ENCODE data around the gene SMYD3. TPM values are rescaled to one million over a fixed set of nuclear protein-coding genes. Genes with fewer than 3 reads are reported as not detected.

The SMYD3 gene
- total RNA-seq, 1 experiment from 2014 or later, result 29.6 TPM

DNA sequence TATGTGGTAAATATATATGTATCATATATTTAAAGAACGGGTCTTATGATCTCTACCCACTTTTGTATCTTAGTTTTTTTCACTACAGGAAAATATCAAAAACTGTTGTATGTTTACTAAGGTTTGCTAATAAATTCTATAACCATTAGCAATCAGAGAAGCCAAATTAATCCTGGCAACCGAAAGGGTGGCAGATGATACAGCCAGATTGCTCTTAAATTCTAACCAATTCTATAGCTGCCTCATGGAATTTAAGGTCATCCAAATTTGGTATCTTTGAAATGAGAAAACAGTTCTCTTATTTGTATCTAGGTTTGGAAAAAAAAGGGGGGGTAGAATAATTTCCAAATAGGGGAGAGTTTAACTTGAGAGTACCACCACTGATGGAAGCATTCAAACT lies 591.2 kb downstream of the SMYD3 start:
- no peaks in the 10 kb centered on the region for H3K9me3 ChIP-seq (ENCODE audit: insufficient read depth, low read depth)
- POLR2A ChIA-PET (ENCODE audit: unreplicated experiment), result no interaction called here
- H4K20me1 ChIP-seq (ENCODE audit: insufficient read depth), result no peaks in the 10 kb centered on the region
- H2AFZ ChIP-seq, result no peak overlapping the region
- intact Hi-C loops (cut with micrococcal nuclease; ENCODE audit: unreplicated experiment), result no loop called here
- no peak overlapping the region for H3K4me2 ChIP-seq
- no peaks in the 10 kb centered on the region for H3F3A ChIP-seq (ENCODE audit: insufficient read depth, low read depth)
- no peaks in the 10 kb centered on the region for H3K79me2 ChIP-seq (ENCODE audit: low read depth)
- CTCF ChIA-PET, result no interaction called here
- no peak overlapping the region for H3K4me3 ChIP-seq
- no peaks in the 10 kb centered on the region for H3K4me1 ChIP-seq (replicated peaks; ENCODE audit: insufficient read depth)
- H3K9me2 ChIP-seq (ENCODE audit: insufficient read depth), result no peaks in the 10 kb centered on the region
- TF ChIP-seq, protein P1, sequence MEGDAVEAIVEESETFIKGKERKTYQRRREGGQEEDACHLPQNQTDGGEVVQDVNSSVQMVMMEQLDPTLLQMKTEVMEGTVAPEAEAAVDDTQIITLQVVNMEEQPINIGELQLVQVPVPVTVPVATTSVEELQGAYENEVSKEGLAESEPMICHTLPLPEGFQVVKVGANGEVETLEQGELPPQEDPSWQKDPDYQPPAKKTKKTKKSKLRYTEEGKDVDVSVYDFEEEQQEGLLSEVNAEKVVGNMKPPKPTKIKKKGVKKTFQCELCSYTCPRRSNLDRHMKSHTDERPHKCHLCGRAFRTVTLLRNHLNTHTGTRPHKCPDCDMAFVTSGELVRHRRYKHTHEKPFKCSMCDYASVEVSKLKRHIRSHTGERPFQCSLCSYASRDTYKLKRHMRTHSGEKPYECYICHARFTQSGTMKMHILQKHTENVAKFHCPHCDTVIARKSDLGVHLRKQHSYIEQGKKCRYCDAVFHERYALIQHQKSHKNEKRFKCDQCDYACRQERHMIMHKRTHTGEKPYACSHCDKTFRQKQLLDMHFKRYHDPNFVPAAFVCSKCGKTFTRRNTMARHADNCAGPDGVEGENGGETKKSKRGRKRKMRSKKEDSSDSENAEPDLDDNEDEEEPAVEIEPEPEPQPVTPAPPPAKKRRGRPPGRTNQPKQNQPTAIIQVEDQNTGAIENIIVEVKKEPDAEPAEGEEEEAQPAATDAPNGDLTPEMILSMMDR (conservative IDR thresholded peaks at IDR 0.05), result no peak
- TF ChIP-seq EZH2 (IDR thresholded peaks at IDR 0.05; ENCODE audit: low read depth), result no peak
- no TSS peak for BruUV-seq (replicated peaks)
- DNase-seq, result no peak
- no peaks in the 10 kb centered on the region for H3K27me3 ChIP-seq (ENCODE audit: insufficient read depth, low read depth)
- no peaks in the 10 kb centered on the region for H3K36me3 ChIP-seq (ENCODE audit: low read depth)
- no peak overlapping the region for H3K27ac ChIP-seq

DNA sequence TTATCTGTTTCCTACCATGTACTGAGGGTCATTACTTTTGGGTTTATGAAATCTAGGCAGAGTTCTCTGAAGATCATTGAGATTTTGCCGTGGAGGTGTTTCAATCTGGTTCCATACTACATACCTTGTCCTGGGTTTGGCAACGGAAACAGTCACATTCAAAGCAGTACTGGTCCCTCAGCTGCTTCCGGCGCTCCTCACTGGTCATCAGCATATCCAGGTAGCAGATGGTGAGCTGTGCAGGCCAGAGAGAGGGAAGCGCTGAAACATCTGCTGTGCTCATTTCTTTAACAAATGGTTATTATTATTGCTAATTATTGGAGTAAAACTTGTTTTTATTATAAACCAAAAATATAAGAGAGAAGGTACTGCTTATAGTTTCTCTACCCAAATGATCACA lies 591.7 kb downstream of the SMYD3 start:
- POLR2A ChIA-PET (ENCODE audit: unreplicated experiment), result no interaction called here
- no TSS peak for BruUV-seq (replicated peaks)

DNA sequence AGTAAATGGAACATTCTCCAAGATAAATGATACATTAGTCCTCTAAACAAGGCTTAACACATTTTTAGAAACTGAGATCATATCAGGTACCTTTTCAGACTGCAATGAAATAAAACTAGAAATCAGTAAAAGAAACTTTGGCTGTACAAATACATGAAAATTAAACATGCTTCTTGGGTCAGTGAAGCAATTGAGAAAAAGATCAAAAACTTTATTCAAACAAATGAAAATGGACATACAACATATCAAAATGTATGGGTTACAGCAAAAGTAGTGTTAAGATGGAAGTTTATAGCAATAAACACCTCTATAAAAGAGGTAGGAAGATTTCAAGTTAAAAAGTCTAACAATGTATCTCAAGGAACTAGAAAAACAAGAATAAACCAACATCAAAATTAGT lies 598.5 kb downstream of the SMYD3 start:
- H3K4me1 ChIP-seq (replicated peaks; ENCODE audit: insufficient read depth), result no peaks in the 10 kb centered on the region
- no peak overlapping the region for H3K4me2 ChIP-seq
- no peaks in the 10 kb centered on the region for H3F3A ChIP-seq (ENCODE audit: insufficient read depth, low read depth)
- intact Hi-C loops (cut with micrococcal nuclease; ENCODE audit: unreplicated experiment), result no loop called here
- H3K36me3 ChIP-seq (ENCODE audit: low read depth), result no peaks in the 10 kb centered on the region
- H3K9me2 ChIP-seq (ENCODE audit: insufficient read depth), result no peaks in the 10 kb centered on the region
- H2AFZ ChIP-seq, result no peak overlapping the region
- DNase-seq, result no peak
- ChIA-PET CTCF (no interaction called here), POLR2A (ENCODE audit: unreplicated experiment) (no interaction called here)
- H3K27me3 ChIP-seq (ENCODE audit: insufficient read depth, low read depth), result no peaks in the 10 kb centered on the region
- H4K20me1 ChIP-seq (ENCODE audit: insufficient read depth), result no peaks in the 10 kb centered on the region
- no peak overlapping the region for H3K27ac ChIP-seq
- BruUV-seq (replicated peaks), result no TSS peak
- no peak overlapping the region for H3K4me3 ChIP-seq
- no peak for TF ChIP-seq EZH2 (IDR thresholded peaks at IDR 0.05; ENCODE audit: low read depth)
- TF ChIP-seq, protein P1 (conservative IDR thresholded peaks at IDR 0.05), result no peak
- H3K9me3 ChIP-seq (ENCODE audit: insufficient read depth, low read depth), result no peaks in the 10 kb centered on the region
- no peaks in the 10 kb centered on the region for H3K79me2 ChIP-seq (ENCODE audit: low read depth)

More for the DNA sequence above, 591.7 kb downstream of the SMYD3 start:
- H3K79me2 ChIP-seq (ENCODE audit: low read depth), result no peaks in the 10 kb centered on the region
- H3K27me3 ChIP-seq (ENCODE audit: insufficient read depth, low read depth), result no peaks in the 10 kb centered on the region
- no peaks in the 10 kb centered on the region for H3K36me3 ChIP-seq (ENCODE audit: low read depth)
- H3K9me3 ChIP-seq (ENCODE audit: insufficient read depth, low read depth), result no peaks in the 10 kb centered on the region
- TF ChIP-seq EZH2 (IDR thresholded peaks at IDR 0.05; ENCODE audit: low read depth), result no peak
- TF ChIP-seq, protein P1 (conservative IDR thresholded peaks at IDR 0.05), result no peak
- intact Hi-C loops (cut with micrococcal nuclease; ENCODE audit: unreplicated experiment), result no loop called here
- H3K9me2 ChIP-seq (ENCODE audit: insufficient read depth), result no peaks in the 10 kb centered on the region
- H4K20me1 ChIP-seq (ENCODE audit: insufficient read depth), result no peaks in the 10 kb centered on the region
- CTCF ChIA-PET, result no interaction called here
- no peaks in the 10 kb centered on the region for H3F3A ChIP-seq (ENCODE audit: insufficient read depth, low read depth)
- no peak overlapping the region for H3K4me3 ChIP-seq
- H3K4me1 ChIP-seq (replicated peaks; ENCODE audit: insufficient read depth), result no peaks in the 10 kb centered on the region
- H3K27ac ChIP-seq, result no peak overlapping the region
- no peak overlapping the region for H2AFZ ChIP-seq
- H3K4me2 ChIP-seq, result no peak overlapping the region
- DNase-seq, result no peak
